ENCODE data around the gene PNMA3. TPM values are rescaled to one million over a fixed set of nuclear protein-coding genes. Genes with fewer than 3 reads are reported as not detected.
"Not testable (repeated sequence)": the region's sequence is repeated elsewhere in the genome, so short reads cannot be mapped to it uniquely, and the experiment has no call there.

PNMA3 gene
- total RNA-seq, 1 donor, result 2.2 TPM

- not testable (repeated sequence) for DNase-seq (ENCODE audit: low read depth in 2 of 3, low spot score in 2 of 3)
Measured at GRCh38 chrX:153073331-153073730, 17.1 kb downstream of the PNMA3 start.

- DNase-seq (ENCODE audit: low read depth in 2 of 3, low spot score in 2 of 3), result no peak
Measured at GRCh38 chrX:153074262-153074899, 18.1 kb downstream of the PNMA3 start.

DNA sequence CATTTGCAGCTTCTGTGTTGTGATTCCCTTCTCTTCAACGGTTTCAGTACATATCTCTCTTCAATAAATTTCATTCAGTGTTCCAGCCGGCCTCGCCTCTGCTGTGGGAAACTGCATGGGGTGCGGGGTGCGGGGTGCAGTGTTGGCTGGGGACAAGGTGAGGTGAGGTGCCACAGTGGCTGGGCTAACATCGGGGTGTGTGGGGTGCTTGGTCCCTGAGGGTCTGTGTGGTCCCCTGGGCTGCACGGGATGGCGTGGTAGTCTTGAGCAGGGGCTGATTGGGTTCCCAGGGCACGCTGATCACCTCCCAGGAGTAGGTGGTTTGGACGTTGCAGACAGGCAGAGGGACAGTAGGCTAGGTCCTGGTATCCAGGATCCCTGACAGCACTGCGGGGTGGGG is 18.7 kb downstream of the PNMA3 start:
- no peak for DNase-seq (ENCODE audit: low read depth in 2 of 3, low spot score in 2 of 3)

DNA sequence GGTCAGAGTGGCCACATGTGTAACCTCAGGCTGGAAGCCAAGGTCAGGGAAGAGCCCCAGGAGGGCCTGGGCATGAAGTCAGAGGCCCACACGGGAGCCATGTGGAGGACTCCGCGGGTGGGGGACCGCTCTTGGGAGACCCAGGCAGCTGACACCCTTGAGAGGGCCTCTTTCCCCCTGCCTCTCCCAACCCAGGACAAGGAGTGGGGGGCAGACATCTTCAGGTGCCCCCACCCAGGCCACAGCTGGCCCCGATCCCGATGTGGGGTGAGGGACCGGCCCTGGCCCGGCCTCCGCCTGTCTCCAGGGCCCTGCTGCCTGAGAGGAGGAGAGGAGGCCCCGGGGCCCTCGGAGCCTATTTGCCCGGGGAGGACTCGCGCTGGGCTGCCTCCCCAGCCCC is 19.1 kb downstream of the PNMA3 start:
- no peak for DNase-seq (ENCODE audit: low read depth in 2 of 3, low spot score in 2 of 3)

DNA sequence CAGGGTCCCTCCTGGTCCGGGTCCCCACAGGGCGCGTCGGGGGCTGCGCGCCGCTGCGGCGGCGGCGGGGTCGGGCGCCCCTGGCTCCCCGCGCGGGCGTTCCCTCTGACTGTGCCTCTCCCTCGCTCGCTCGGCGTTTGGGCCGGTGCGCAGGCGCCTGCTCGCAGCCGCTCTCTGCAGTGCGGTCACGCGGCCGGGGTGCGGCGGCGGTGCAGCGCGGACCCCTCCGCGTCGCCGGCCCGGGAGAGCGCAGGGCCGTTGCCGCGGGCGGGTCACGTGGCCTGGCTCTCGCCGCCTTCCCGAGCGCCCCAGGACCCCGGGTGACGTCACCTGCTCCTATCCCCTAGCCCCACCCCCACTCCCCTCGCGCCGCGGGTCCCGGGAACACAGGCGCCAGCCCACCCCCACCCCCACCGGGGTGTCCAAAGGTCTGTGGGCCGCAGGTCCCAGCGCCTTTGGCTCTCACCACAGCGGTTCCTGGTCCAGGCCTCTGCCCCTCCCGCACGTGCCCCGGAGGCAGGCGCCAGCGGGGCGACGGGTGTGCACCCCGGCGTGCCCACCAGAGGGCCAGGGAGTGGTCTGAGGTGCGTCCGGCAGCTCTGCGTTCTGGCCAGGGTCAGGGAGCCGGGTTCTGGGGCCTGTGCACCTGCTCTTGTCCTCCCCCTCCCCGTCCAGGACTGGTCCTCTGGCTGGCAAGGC is 21.3 kb downstream of the PNMA3 start:
- not testable (repeated sequence) for DNase-seq (ENCODE audit: low read depth in 2 of 3, low spot score in 2 of 3)

GRCh38 chrX:153083238-153083923 is 27.1 kb downstream of the PNMA3 start:
- DNase-seq (ENCODE audit: low read depth in 2 of 3, low spot score in 2 of 3), result not testable (repeated sequence)

- DNase-seq (ENCODE audit: low read depth in 2 of 3, low spot score in 2 of 3), result no peak
Measured at GRCh38 chrX:153102418-153102817, 46.1 kb downstream of the PNMA3 start.

DNA sequence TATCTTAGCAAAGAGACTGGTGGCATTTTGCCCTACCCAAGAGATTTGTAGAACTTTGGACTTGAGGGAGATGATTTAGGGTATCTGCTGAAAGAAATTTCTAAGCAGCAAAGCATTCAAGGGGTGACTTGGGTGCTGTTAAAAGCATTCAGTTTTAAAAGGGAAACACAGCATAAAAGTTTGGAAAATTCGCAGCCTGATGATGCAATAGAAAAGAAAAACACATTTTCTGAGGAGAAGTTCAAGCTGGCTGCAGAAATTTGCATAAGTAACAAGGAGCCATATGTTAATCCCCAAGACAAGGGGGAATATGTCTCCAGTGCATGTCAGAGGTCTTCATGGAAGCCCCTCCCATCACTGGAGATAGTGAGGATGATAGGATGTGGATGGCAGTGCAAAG is 48.7 kb downstream of the PNMA3 start:
- not testable (repeated sequence) for DNase-seq (ENCODE audit: low read depth in 2 of 3, low spot score in 2 of 3)

GRCh38 chrX:153106092-153106801 is 50.0 kb downstream of the PNMA3 start:
- not testable (repeated sequence) for DNase-seq (ENCODE audit: low read depth in 2 of 3, low spot score in 2 of 3)

Small RNA genes lying within 50 kb of the gene (small RNA-seq; reads per million reads assigned to genes)
- gene AC243428.1, result not detected

Other genes starting within 250 kb of the PNMA3 start
- gene CETN2, start 225.7 kb upstream of the PNMA3 start, total RNA-seq, result 5.4 TPM
- 11.6 TPM for gene NSDHL, start 225.4 kb upstream of the PNMA3 start, total RNA-seq
- 20.5 TPM for gene ZNF185, start 158.4 kb upstream of the PNMA3 start, total RNA-seq
- not detected for gene PNMA5, start 62.4 kb upstream of the PNMA3 start, total RNA-seq
- 4.6 TPM for gene PNMA6A, start 16.0 kb downstream of the PNMA3 start, total RNA-seq
- gene MAGEA1, start 122.8 kb downstream of the PNMA3 start, total RNA-seq, result not detected

Measured in hematopoietic multipotent progenitor cell (in vitro differentiated cells).